Upper lobe of left lung (tissue), 6 donors: ENCODE data around the gene GDF10. TPM values are rescaled to one million over a fixed set of nuclear protein-coding genes. Genes with fewer than 3 reads are reported as not detected.

Experiments used
- ATAC-seq, 2 donors: fragments of 200-7000 bp; cut with Tn5 transposase; one replicate each; pipeline ENCODE4 v1.9.1; 2022; ENCODE audit warnings: mild to moderate bottlenecking in 2 of 2, moderate library complexity in 2 of 2; ENCODE audit not compliant: low FRiP score in 2 of 2
- DNase-seq, 2 donors: peaks; one replicate each; pipeline ENCODE4 v3.0.0-alpha.2; 2019 to 2020
- H3K27ac ChIP-seq, 4 donors: fragments of 200-600 bp; sonication (generic); one replicate each; pipeline ENCODE4 v1.5.1; 2016 to 2019
- H3K27me3 ChIP-seq, 4 donors: fragments of 200-600 bp; sonication (generic); one replicate each; pipeline ENCODE4 v1.5.1; 2017 to 2019
- H3K36me3 ChIP-seq, 4 donors: fragments of 200-600 bp; sonication (generic); one replicate each; pipeline ENCODE4 v1.5.1; 2016 to 2019
- H3K4me1 ChIP-seq, 4 donors: fragments of 200-600 bp; sonication (generic); one replicate each; pipeline ENCODE4 v1.5.1; 2018 to 2019
- H3K4me3 ChIP-seq, 4 donors: fragments of 200-600 bp; sonication (generic); one replicate each; pipeline ENCODE4 v1.5.1; 2017 to 2019; ENCODE audit warnings: mild to moderate bottlenecking in 2 of 4, moderate library complexity in 1 of 4
- H3K9me3 ChIP-seq, 4 donors: fragments of 200-600 bp; sonication (generic); one replicate each; pipeline ENCODE4 v1.5.1; 2018 to 2019
- EP300 ChIP-seq, 4 donors: sonication (generic); formaldehyde crosslinking; IDR thresholded peaks; one replicate each; pipeline ENCODE4 v1.5.1; 2017; ENCODE audit warnings: antibody characterized with exemption in 4 of 4, control low read depth in 2 of 4
- POLR2A ChIP-seq, 4 donors: fragments of 450-650 bp; IDR thresholded peaks; one replicate each; pipeline ENCODE4 v1.5.1; 2016 to 2017; ENCODE audit warnings: antibody characterized with exemption in 4 of 4, mild to moderate bottlenecking in 2 of 4
- POLR2AphosphoS5 ChIP-seq, 2 donors: sonication (generic); formaldehyde crosslinking; IDR thresholded peaks; one replicate each; pipeline ENCODE4 v1.5.1; 2017; ENCODE audit warnings: antibody characterized with exemption in 2 of 2
- WGBS, 2 donors: methylation state at CpG; one replicate each; pipeline ENCODE4 v1.1.5; 2017 to 2018; 5-methylcytosine and 5-hydroxymethylcytosine counted together
- total RNA-seq, 6 donors: library from RNA; depleted of rRNA in 4 of 6; stranded (reverse); fragments of >200 nt in 4 of 6; gene quantifications; one replicate each; pipeline versions ENCODE4 v1.1.0 to v1.2.1, GENCODE V29; 2016 to 2021
- TF ChIP-seq, protein P1 (sequence below), 6 experiments: fragments of 450-650 bp in 4 of 6; fragments of 200-600 bp in 2 of 6; sonication (generic) in 2 of 6; IDR thresholded peaks; one replicate each; pipeline ENCODE4 v1.5.1; 2016 to 2019; ENCODE audit warnings: antibody characterized with exemption in 6 of 6
- donor health status: DM: no; HTN: no; CAD: no; lungs with moderate emphysema.
- donor health status: DM: no; HTN: yes; CAD: no; lungs with severe emphysema.

Gene GDF10
- total RNA-seq, 6 donors from 2014 or later: 1.8 to 23.4 (median 7.8) TPM

DNA sequence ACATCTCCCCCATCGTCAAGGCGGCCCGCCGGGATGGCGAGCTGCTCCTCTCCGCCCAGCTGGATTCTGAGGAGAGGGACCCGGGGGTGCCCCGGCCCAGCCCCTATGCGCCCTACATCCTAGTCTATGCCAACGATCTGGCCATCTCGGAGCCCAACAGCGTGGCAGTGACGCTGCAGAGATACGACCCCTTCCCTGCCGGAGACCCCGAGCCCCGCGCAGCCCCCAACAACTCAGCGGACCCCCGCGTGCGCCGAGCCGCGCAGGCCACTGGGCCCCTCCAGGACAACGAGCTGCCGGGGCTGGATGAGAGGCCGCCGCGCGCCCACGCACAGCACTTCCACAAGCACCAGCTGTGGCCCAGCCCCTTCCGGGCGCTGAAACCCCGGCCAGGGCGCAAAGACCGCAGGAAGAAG, 10.1 kb downstream of the GDF10 start:
- 95 to 98% methylated on average over 29 to 37 of the region's 37 CpGs for WGBS, 2 donors
- H3K4me1 ChIP-seq: no peaks in the 10 kb centered on the region

DNA sequence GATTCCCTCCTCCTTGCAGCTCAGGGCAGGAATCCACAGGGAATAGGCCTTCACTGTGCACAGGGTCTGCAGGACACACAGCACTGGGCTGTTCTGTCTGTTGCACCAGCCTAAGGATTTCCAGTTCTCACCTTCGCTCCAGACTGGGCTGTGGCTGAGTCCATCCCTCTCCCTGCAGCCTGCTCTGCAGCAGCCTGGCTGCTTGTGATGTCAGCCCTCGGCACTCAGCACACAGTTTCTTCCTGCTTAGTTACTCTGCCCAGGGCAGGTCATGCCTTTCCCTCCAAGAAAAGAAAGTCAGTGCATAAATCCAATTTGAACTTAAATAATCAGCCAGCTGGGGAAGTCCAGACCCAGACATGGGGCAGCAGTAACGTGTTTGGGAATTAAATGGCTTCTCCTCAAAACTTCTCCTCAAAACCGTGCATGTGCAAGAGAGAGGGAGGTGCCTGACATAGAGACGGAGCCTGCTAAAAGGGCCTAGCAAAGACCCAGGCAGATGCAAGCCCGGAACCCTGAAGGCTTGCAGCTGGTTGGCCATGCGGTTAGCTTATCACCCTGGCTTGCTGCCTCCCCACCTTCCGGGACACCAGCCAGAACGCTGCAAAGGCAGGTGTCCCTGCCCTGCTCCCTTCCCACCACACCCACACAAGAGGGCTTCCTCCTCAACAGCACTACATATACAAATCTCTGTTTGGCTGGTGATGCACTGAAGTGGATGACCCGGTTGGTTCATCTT, 11.4 kb downstream of the GDF10 start:
- H3K27ac ChIP-seq: no peak overlapping the region
- no peak for TF ChIP-seq POLR2A (IDR thresholded peaks at IDR 0.05)
- TF ChIP-seq, protein P1, sequence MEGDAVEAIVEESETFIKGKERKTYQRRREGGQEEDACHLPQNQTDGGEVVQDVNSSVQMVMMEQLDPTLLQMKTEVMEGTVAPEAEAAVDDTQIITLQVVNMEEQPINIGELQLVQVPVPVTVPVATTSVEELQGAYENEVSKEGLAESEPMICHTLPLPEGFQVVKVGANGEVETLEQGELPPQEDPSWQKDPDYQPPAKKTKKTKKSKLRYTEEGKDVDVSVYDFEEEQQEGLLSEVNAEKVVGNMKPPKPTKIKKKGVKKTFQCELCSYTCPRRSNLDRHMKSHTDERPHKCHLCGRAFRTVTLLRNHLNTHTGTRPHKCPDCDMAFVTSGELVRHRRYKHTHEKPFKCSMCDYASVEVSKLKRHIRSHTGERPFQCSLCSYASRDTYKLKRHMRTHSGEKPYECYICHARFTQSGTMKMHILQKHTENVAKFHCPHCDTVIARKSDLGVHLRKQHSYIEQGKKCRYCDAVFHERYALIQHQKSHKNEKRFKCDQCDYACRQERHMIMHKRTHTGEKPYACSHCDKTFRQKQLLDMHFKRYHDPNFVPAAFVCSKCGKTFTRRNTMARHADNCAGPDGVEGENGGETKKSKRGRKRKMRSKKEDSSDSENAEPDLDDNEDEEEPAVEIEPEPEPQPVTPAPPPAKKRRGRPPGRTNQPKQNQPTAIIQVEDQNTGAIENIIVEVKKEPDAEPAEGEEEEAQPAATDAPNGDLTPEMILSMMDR (IDR thresholded peaks at IDR 0.05): no peak
- TF ChIP-seq EP300 (IDR thresholded peaks at IDR 0.05): no peak
- no peak for TF ChIP-seq POLR2AphosphoS5 (IDR thresholded peaks at IDR 0.05)
- WGBS, 2 donors: 42 to 46% methylated on average over 9 to 10 of the region's 10 CpGs
- DNase-seq (no peak), ATAC-seq (peak in 1 of 2 donors; percentile 8)
- H3K4me3 ChIP-seq: no peak overlapping the region
- no peaks in the 10 kb centered on the region for H3K9me3 ChIP-seq
- H3K27me3 ChIP-seq: no peaks in the 10 kb centered on the region
- no peaks in the 10 kb centered on the region for H3K4me1 ChIP-seq
- no peaks in the 10 kb centered on the region for H3K36me3 ChIP-seq

More for the DNA sequence above, 10.1 kb downstream of the GDF10 start:
- Histone ChIP-seq H3K36me3 (no peaks in the 10 kb centered on the region), H3K27ac (no peak overlapping the region), H3K4me3 (no peak overlapping the region), H3K9me3 (no peaks in the 10 kb centered on the region), H3K27me3 (no peaks in the 10 kb centered on the region)
- no peak for ATAC-seq
- TF ChIP-seq, protein P1 (IDR thresholded peaks at IDR 0.05): no peak
- no peak for TF ChIP-seq POLR2AphosphoS5 (IDR thresholded peaks at IDR 0.05)
- no peak for TF ChIP-seq EP300 (IDR thresholded peaks at IDR 0.05)
- no peak for TF ChIP-seq POLR2A (IDR thresholded peaks at IDR 0.05)
- DNase-seq: peak in 1 of 2 donors; percentile 84

DNA sequence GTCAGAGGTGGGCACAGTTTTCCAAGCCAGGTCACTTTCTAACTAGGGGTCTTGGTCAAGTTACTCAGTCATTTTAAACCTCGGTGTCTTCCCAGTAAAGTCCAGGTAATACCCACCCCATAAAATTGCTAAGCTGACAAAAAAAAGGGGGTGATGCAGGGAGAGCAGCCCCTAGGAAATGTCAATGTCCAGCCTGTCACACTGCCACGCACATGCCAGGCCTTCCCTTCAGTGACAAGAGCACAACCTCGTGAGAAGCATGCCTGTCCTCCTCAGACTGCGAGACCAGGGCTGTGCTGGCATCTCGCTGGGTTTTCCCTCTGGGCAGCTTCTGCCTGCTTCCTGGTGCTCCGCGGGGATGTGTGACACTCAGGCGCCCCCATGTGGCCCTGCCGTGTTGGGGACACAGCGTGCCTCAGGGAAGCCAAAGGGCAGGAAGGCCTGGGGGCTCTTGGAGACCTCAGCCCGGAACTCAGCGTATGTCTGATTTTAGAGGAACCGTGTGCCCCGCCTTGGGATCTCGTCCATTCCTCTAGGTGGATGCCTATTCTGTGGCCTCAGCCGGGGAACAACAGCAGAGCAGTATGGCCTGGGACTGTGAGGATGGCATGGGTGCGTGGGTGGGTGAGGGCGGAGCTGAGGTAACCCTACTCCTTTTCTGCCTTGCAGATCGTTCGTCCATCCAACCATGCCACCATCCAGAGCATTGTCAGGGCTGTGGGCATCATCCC, 12.1 kb downstream of the GDF10 start:
- Histone ChIP-seq H3K9me3 (no peaks in the 10 kb centered on the region), H3K27me3 (no peaks in the 10 kb centered on the region), H3K36me3 (no peaks in the 10 kb centered on the region), H3K4me1 (no peaks in the 10 kb centered on the region), H3K27ac (no peak overlapping the region), H3K4me3 (no peak overlapping the region)
- WGBS, 2 donors: 21 to 39% methylated on average over 2 to 20 of the region's 20 CpGs
- no peak for TF ChIP-seq POLR2A (IDR thresholded peaks at IDR 0.05)
- TF ChIP-seq, protein P1 (IDR thresholded peaks at IDR 0.05): peak; percentile 59 to 91 (median 84)
- no peak for TF ChIP-seq EP300 (IDR thresholded peaks at IDR 0.05)
- no peak for TF ChIP-seq POLR2AphosphoS5 (IDR thresholded peaks at IDR 0.05)
- DNase-seq: peak; percentile 86 to 92
- peak; percentile 82 to 92 for ATAC-seq

DNA sequence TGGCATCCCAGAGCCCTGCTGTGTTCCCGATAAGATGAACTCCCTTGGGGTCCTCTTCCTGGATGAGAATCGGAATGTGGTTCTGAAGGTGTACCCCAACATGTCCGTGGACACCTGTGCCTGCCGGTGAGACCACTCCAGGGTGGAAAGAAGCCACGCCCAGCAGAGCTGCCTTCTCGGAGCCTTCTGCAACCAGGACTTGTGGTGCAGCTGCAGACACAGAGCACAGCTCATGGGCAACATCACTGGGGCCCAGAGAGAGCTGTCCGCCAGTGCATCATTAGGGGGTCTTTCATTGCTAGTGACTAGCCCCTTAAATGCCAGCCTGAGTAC, 12.6 kb downstream of the GDF10 start:
- Histone ChIP-seq H3K4me1 (no peaks in the 10 kb centered on the region), H3K4me3 (no peak overlapping the region), H3K27ac (no peak overlapping the region), H3K9me3 (no peaks in the 10 kb centered on the region), H3K36me3 (no peaks in the 10 kb centered on the region), H3K27me3 (no peaks in the 10 kb centered on the region)
- no peak for ATAC-seq
- WGBS, 2 donors: 89 to 100% methylated on average over 1 to 7 of the region's 7 CpGs
- TF ChIP-seq POLR2AphosphoS5 (IDR thresholded peaks at IDR 0.05) (no peak), EP300 (IDR thresholded peaks at IDR 0.05) (no peak), POLR2A (IDR thresholded peaks at IDR 0.05) (no peak)
- TF ChIP-seq, protein P1 (IDR thresholded peaks at IDR 0.05): no peak
- no peak for DNase-seq
